ENCODE data around the gene RYR2.

RYR2 gene

DNA sequence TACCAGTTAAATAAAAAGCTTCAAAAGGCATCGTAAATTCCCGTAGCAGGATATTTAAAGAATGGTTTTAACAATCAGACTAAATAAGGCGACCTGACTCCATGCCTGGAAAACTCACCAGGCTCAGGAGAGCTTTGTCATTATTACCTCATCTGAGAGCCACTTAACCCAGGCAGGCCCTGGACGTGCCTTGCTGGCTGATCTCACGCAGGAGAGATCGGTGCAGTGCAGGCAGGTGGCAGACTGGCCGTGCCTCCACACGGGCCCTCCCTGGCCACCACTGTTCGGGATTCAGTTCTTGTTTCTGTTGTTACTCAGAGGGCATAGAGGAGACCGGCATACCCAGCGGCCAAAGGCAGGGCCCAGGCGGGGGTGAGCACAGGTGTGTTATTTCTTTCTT, 44.1 kb upstream of the RYR2 start:
- Histone ChIP-seq H3K27me3 (ENCODE audit: low read depth, low read length) (peaks cover 12% of the 10 kb centered on the region), H4K20me1 (ENCODE audit: insufficient read depth, low read length) (no peaks in the 10 kb centered on the region), H3K79me2 (ENCODE audit: low read length) (no peaks in the 10 kb centered on the region), H3K4me1 (ENCODE audit: low read length) (no peaks in the 10 kb centered on the region), H3K9me3 (ENCODE audit: insufficient read depth, low read length) (no peaks in the 10 kb centered on the region), H3K27ac (ENCODE audit: low read length) (no peak overlapping the region), H3K4me2 (ENCODE audit: low read length) (no peak overlapping the region), H2AFZ (ENCODE audit: low read depth, low read length) (no peak overlapping the region), H3K4me3 (ENCODE audit: low read length) (no peak overlapping the region), H3K36me3 (replicated peaks; ENCODE audit: low read depth, low read length) (no peaks in the 10 kb centered on the region), H3K9ac (ENCODE audit: low read length) (no peak overlapping the region)
- TF ChIP-seq, protein P1, sequence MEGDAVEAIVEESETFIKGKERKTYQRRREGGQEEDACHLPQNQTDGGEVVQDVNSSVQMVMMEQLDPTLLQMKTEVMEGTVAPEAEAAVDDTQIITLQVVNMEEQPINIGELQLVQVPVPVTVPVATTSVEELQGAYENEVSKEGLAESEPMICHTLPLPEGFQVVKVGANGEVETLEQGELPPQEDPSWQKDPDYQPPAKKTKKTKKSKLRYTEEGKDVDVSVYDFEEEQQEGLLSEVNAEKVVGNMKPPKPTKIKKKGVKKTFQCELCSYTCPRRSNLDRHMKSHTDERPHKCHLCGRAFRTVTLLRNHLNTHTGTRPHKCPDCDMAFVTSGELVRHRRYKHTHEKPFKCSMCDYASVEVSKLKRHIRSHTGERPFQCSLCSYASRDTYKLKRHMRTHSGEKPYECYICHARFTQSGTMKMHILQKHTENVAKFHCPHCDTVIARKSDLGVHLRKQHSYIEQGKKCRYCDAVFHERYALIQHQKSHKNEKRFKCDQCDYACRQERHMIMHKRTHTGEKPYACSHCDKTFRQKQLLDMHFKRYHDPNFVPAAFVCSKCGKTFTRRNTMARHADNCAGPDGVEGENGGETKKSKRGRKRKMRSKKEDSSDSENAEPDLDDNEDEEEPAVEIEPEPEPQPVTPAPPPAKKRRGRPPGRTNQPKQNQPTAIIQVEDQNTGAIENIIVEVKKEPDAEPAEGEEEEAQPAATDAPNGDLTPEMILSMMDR (IDR thresholded peaks at IDR 0.05; ENCODE audit: low read depth, low read length) = no peak
- TF ChIP-seq EZH2phosphoT487 (IDR thresholded peaks at IDR 0.05; ENCODE audit: low read depth) = no peak

DNA sequence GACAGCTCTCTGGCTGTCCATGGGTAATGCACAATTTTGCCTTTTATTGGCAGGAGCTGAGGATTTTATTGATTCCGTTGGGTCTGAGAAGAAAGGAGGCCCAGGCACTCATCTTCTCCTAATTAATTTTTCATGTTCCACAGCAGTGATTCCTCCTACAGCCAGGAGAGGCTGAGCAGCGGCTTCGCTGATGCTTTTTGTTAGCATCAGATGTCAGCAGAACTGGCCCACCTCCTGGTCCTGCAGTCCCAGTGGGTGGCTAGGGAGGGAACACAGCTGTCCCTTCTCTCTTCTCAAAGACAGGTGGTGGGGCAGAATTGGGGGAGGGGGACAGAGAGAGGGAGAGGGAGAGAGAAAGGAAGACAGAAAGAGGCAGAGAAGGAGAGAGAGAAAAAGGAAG, 43.4 kb upstream of the RYR2 start:
- Histone ChIP-seq H2AFZ (ENCODE audit: low read depth, low read length) (no peak overlapping the region), H3K9ac (ENCODE audit: low read length) (no peak overlapping the region), H3K4me1 (ENCODE audit: low read length) (no peaks in the 10 kb centered on the region), H3K9me3 (ENCODE audit: insufficient read depth, low read length) (no peaks in the 10 kb centered on the region), H3K27me3 (ENCODE audit: low read depth, low read length) (peaks cover 14% of the 10 kb centered on the region), H4K20me1 (ENCODE audit: insufficient read depth, low read length) (no peaks in the 10 kb centered on the region), H3K79me2 (ENCODE audit: low read length) (no peaks in the 10 kb centered on the region), H3K4me2 (ENCODE audit: low read length) (no peak overlapping the region), H3K4me3 (ENCODE audit: low read length) (no peak overlapping the region), H3K36me3 (replicated peaks; ENCODE audit: low read depth, low read length) (no peaks in the 10 kb centered on the region), H3K27ac (ENCODE audit: low read length) (no peak overlapping the region)
- TF ChIP-seq, protein P1 (IDR thresholded peaks at IDR 0.05; ENCODE audit: low read depth, low read length) = no peak
- no peak for TF ChIP-seq EZH2phosphoT487 (IDR thresholded peaks at IDR 0.05; ENCODE audit: low read depth)

DNA sequence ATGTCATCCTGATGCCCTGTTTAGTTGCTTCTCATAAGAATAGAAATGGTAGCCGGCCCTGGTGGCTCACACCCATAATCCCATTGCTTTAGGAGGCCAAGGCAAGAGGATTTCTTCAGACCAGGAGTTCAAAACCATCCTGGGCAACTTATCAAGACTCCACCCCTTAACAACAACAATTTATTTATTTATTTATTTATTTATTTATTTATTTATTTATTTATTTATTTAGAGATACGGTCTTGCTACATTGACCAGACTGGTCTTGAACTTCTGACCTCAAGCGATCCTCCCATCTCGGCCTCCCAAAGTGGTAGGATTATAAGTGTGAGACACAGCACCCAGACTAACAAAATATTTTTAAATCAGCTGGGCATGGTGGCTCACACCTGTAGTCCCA, 41.8 kb upstream of the RYR2 start:
- Histone ChIP-seq H3K4me1 (ENCODE audit: low read length) (no peaks in the 10 kb centered on the region), H3K9ac (ENCODE audit: low read length) (no peak overlapping the region), H3K79me2 (ENCODE audit: low read length) (no peaks in the 10 kb centered on the region), H3K36me3 (replicated peaks; ENCODE audit: low read depth, low read length) (no peaks in the 10 kb centered on the region), H3K9me3 (ENCODE audit: insufficient read depth, low read length) (no peaks in the 10 kb centered on the region), H3K4me2 (ENCODE audit: low read length) (no peak overlapping the region), H2AFZ (ENCODE audit: low read depth, low read length) (no peak overlapping the region), H4K20me1 (ENCODE audit: insufficient read depth, low read length) (no peaks in the 10 kb centered on the region), H3K27me3 (ENCODE audit: low read depth, low read length) (peaks cover 14% of the 10 kb centered on the region), H3K4me3 (ENCODE audit: low read length) (no peak overlapping the region), H3K27ac (ENCODE audit: low read length) (no peak overlapping the region)
- TF ChIP-seq EZH2phosphoT487 (IDR thresholded peaks at IDR 0.05; ENCODE audit: low read depth) = no peak
- TF ChIP-seq, protein P1 (IDR thresholded peaks at IDR 0.05; ENCODE audit: low read depth, low read length) = no peak

DNA sequence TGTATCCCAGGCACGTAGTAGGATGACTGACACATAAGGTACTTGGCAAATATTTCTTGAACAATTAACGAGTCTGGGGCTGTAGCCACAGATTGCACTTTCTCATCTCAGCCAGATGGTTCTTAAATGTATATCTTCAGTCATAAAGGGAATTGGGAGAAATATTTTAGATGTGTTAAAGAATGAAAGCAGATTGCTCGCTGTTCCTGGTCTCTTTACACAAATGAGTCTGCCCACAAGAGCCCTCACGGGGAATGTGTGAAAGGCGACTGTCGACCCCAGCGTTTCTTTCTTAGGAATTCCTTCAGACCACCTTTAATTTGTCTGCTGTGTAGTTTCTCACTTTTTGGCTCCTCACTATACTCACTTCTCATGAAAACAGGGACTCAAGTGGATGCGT, 38.5 kb upstream of the RYR2 start:
- H3K79me2 ChIP-seq (ENCODE audit: low read length) = no peaks in the 10 kb centered on the region
- no peak overlapping the region for H2AFZ ChIP-seq (ENCODE audit: low read depth, low read length)
- no peak overlapping the region for H3K4me3 ChIP-seq (ENCODE audit: low read length)
- H3K36me3 ChIP-seq (replicated peaks; ENCODE audit: low read depth, low read length) = no peaks in the 10 kb centered on the region
- no peak overlapping the region for H3K27ac ChIP-seq (ENCODE audit: low read length)
- no peak overlapping the region for H3K4me2 ChIP-seq (ENCODE audit: low read length)
- H3K4me1 ChIP-seq (ENCODE audit: low read length) = no peaks in the 10 kb centered on the region
- no peak overlapping the region for H3K9ac ChIP-seq (ENCODE audit: low read length)
- peaks cover 4% of the 10 kb centered on the region; the same call in 1 of the 2 replicates for H3K27me3 ChIP-seq (ENCODE audit: low read depth, low read length)
- TF ChIP-seq, protein P1 (IDR thresholded peaks at IDR 0.05; ENCODE audit: low read depth, low read length) = no peak
- TF ChIP-seq EZH2phosphoT487 (IDR thresholded peaks at IDR 0.05; ENCODE audit: low read depth) = no peak
- no peaks in the 10 kb centered on the region for H4K20me1 ChIP-seq (ENCODE audit: insufficient read depth, low read length)
- no peaks in the 10 kb centered on the region for H3K9me3 ChIP-seq (ENCODE audit: insufficient read depth, low read length)

All from OCI-LY3 (cell line).